GM12801 (cell line): ENCODE measurements around the gene COMMD10.

Experiments used
- CTCF ChIP-seq: IDR thresholded peaks from one replicate; pipeline ENCODE4 v1.5.1; 2011; ENCODE audit warnings: control low read depth; ENCODE audit not compliant: insufficient read length; ENCODE audit errors: extremely low read depth

COMMD10 gene

DNA sequence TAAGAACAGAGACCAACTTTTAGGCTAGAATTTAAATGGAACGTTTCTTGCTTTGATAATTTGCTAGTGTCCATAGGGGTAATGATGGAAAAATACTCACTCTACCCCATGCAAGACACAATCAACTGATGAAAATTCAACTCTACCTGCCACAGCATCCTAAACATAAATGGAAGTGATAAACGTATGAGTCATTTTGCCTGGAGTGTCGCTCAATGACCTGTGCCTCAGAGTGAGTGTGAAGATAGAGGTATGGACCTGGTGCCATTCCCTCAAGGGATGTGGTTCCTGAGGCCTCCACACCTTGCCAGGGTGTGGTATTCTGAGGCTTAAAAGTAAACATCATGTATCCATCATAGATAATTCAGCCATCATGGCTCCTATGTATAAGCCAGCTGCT is 38.6 kb upstream of the COMMD10 start:
- TF ChIP-seq CTCF, result no peak

- TF ChIP-seq CTCF, result no peak
Observed at GRCh38 chr5:116046823-116047222, 38.0 kb upstream of the COMMD10 start.

- TF ChIP-seq CTCF, result no peak
Observed at GRCh38 chr5:116058346-116058936, 26.4 kb upstream of the COMMD10 start.

- TF ChIP-seq CTCF, result no peak
Observed at GRCh38 chr5:116062352-116062751, 22.5 kb upstream of the COMMD10 start.

GRCh38 chr5:116063950-116064349 is 20.9 kb upstream of the COMMD10 start:
- no peak for TF ChIP-seq CTCF

DNA sequence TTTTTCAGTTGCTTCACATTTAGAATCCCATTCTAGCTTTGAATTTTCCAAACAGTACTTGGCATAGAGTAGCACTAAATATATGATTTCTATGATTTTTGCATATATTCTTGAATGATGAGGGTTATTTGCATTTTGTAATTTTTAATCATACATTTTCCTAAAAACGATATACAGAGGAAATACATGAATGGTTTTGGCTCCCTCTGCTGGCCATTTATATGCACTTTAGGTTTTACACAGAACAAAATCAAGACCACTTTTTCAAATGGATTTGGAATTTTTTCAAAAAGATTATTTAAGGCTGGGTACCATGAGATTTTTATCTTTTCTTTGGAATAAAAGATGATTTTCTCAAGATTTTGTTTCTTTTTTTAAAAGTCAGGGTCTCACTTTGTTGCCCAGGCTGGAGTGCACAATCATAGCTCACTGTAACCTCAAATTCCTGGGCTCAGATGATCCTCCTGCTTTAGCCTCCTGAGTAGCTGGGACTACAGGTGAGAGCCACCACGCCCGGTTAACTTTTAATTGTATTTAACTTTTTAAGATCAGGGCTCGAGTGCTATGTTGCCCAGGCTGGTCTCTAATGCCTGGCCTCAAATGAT is 16.7 kb upstream of the COMMD10 start:
- no peak for TF ChIP-seq CTCF

DNA sequence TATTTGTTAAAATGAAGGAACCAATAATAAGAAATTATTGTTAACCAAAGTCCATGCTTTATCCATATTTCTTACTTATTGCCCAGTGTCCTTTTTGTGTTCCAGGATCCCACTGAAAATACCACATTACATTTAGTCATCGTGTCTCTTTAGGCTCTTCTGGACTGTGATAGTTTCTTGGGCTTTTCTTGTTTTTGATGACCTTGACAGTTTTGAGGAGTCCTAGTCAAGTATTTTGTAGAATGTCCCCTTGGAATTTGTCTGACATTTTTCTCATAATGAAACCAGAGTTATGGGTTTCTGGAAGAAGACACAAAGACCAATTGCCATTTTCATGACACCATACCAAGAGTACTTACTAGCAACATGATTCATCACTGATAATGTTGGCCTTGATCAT is 13.6 kb upstream of the COMMD10 start:
- TF ChIP-seq CTCF, result no peak
